Hepatocyte (in vitro differentiated cells): ENCODE measurements around the gene CIDEC.

Source experiments
- EZH2 ChIP-seq: fragments of 200-600 bp; sonication (generic); IDR thresholded peaks from 2 replicates; pipeline ENCODE4 v1.6.1; 2016; ENCODE audit warnings: antibody characterized with exemption, mild to moderate bottlenecking, borderline replicate concordance
- EZH2phosphoT487 ChIP-seq: fragments of 200-600 bp; sonication (generic); IDR thresholded peaks from one replicate; pipeline ENCODE4 v1.6.1; 2018; ENCODE audit warnings: antibody characterized with exemption, mild to moderate bottlenecking, low read depth, moderate library complexity; ENCODE audit not compliant: unreplicated experiment, severe bottlenecking
- TF ChIP-seq, protein P1 (sequence below): fragments of 200-600 bp; sonication (generic); IDR thresholded peaks from 2 replicates; pipeline ENCODE4 v1.5.1; 2016; ENCODE audit warnings: antibody characterized with exemption, mild to moderate bottlenecking; ENCODE audit not compliant: poor library complexity

DNA sequence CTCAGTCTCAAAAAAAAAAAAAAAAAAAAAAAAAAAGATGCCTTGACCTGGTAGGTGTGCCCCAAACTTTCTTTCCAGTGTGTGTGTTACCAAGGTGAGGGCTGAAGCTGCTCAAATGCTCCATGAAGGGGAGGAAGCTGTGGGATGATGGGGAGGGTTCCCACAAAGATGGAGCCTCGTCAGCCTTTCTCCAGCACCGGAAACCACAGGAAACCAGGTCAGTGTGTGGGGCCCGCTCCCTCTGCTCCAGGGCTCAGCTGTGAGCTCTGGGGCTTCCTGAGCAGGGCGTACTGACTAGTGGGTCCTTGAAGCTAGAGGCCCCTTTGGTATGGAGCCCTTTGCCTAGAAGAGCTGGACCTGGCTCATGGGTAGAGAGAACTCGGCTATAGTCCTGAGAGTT, 21.9 kb upstream of the CIDEC start:
- TF ChIP-seq, protein P1, sequence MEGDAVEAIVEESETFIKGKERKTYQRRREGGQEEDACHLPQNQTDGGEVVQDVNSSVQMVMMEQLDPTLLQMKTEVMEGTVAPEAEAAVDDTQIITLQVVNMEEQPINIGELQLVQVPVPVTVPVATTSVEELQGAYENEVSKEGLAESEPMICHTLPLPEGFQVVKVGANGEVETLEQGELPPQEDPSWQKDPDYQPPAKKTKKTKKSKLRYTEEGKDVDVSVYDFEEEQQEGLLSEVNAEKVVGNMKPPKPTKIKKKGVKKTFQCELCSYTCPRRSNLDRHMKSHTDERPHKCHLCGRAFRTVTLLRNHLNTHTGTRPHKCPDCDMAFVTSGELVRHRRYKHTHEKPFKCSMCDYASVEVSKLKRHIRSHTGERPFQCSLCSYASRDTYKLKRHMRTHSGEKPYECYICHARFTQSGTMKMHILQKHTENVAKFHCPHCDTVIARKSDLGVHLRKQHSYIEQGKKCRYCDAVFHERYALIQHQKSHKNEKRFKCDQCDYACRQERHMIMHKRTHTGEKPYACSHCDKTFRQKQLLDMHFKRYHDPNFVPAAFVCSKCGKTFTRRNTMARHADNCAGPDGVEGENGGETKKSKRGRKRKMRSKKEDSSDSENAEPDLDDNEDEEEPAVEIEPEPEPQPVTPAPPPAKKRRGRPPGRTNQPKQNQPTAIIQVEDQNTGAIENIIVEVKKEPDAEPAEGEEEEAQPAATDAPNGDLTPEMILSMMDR, result no peak
- TF ChIP-seq EZH2phosphoT487, result no peak
- TF ChIP-seq EZH2, result no peak
